ENCODE results near the gene FYN. TPM values are rescaled to one million over a fixed set of nuclear protein-coding genes. Genes with fewer than 3 reads are reported as not detected.

FYN gene
- total RNA-seq, 1 experiment from 2014 or later, result 7.2 TPM

DNA sequence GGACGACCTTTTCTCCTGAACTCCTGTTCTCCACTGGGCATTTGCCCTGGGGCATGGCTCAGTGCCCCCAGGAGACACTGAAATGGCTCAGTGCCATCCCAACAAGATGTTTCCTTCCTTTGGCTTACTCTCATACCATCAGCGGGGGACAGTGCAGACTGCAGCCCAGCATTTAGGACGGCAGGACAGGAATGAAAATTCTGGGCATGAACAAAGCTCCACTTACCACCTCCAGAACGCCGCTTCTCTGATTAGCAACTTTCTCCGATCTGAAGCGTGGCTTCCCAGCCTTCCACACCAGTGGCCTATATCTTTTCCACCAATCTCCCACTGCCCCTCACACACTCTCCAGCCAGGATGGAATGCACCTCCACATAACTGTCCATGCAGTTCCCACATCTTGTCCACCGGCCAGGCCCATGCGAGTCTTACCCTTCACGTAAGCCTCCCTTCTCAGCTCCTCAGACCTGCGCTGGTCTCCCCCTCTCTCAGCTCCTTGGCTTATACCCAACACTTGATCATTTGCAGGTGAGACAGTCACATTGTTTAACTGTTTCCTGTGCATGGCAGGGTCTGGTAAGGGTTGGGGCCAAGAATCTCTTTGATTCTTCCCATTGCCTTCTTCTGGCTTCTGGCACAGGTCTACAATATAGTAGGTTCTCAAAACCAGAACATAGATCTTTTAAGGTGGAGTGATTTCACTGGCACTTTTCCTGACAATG lies 114.5 kb downstream of the FYN start:
- H3K27me3 Mint-ChIP-seq (ENCODE audit: insufficient read depth, unreplicated experiment), result peaks cover 3% of the 10 kb centered on the region
- CTCF ChIA-PET, result no interaction called here

DNA sequence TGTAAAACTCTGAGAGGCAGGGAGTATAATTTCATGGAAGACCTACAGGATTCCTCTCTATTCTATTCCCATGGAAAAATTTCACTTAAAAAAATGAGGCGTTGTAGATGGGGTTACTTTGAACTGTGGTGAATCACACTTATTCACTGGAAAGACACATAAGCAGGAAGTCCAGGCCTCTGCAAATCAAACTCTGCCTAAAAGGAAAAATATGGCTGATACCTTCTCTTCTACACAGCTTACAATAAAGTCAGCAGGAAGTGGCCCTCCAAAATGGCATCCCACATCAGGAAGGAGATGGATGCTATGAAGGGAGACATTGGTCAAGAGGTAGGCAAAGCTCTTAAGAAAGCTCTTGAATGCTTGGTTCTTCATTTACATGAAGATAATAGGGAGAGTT lies 115.9 kb downstream of the FYN start:
- Mint-ChIP-seq H3K4me1 (ENCODE audit: low read depth, unreplicated experiment) (no peaks in the 10 kb centered on the region), H3K27me3 (ENCODE audit: insufficient read depth, unreplicated experiment) (peaks cover 5% of the 10 kb centered on the region), H3K36me3 (ENCODE audit: insufficient read depth, unreplicated experiment) (peaks cover 4% of the 10 kb centered on the region), H3K4me3 (ENCODE audit: unreplicated experiment) (no peak overlapping the region), H3K9me3 (ENCODE audit: unreplicated experiment) (no peaks in the 10 kb centered on the region), H3K27ac (ENCODE audit: unreplicated experiment) (no peak overlapping the region)
- ChIA-PET CTCF (no interaction called here), POLR2A (no interaction called here)
- Histone ChIP-seq H3K9me3 (no peaks in the 10 kb centered on the region), H3K4me3 (ENCODE audit: low read depth, low read length) (no peak overlapping the region), H3K4me1 (no peaks in the 10 kb centered on the region), H3K36me3 (ENCODE audit: control insufficient read depth, insufficient read depth, low read length) (no peaks in the 10 kb centered on the region), H3K27me3 (replicated peaks; ENCODE audit: control insufficient read depth, insufficient read depth, low read length) (no peaks in the 10 kb centered on the region)
- no peak for DNase-seq
- no TSS peak for BruUV-seq (replicated peaks)
- TF ChIP-seq, protein P1, sequence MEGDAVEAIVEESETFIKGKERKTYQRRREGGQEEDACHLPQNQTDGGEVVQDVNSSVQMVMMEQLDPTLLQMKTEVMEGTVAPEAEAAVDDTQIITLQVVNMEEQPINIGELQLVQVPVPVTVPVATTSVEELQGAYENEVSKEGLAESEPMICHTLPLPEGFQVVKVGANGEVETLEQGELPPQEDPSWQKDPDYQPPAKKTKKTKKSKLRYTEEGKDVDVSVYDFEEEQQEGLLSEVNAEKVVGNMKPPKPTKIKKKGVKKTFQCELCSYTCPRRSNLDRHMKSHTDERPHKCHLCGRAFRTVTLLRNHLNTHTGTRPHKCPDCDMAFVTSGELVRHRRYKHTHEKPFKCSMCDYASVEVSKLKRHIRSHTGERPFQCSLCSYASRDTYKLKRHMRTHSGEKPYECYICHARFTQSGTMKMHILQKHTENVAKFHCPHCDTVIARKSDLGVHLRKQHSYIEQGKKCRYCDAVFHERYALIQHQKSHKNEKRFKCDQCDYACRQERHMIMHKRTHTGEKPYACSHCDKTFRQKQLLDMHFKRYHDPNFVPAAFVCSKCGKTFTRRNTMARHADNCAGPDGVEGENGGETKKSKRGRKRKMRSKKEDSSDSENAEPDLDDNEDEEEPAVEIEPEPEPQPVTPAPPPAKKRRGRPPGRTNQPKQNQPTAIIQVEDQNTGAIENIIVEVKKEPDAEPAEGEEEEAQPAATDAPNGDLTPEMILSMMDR (IDR thresholded peaks at IDR 0.05; ENCODE audit: insufficient read depth in 1 of 2, low read depth in 1 of 2, low read length in 1 of 2, severe bottlenecking in 1 of 2, unreplicated experiment in 1 of 2), result no peak
- intact Hi-C loops (cut with micrococcal nuclease; ENCODE audit: unreplicated experiment), result no loop called here

More for the DNA sequence above, 114.5 kb downstream of the FYN start:
- Mint-ChIP-seq H3K36me3 (ENCODE audit: insufficient read depth, unreplicated experiment) (peaks cover 4% of the 10 kb centered on the region), H3K9me3 (ENCODE audit: unreplicated experiment) (no peaks in the 10 kb centered on the region), H3K4me1 (ENCODE audit: low read depth, unreplicated experiment) (no peaks in the 10 kb centered on the region), H3K4me3 (ENCODE audit: unreplicated experiment) (no peak overlapping the region), H3K27ac (ENCODE audit: unreplicated experiment) (no peak overlapping the region)
- Histone ChIP-seq H3K9me3 (no peaks in the 10 kb centered on the region), H3K36me3 (ENCODE audit: control insufficient read depth, insufficient read depth, low read length) (no peaks in the 10 kb centered on the region), H3K27me3 (replicated peaks; ENCODE audit: control insufficient read depth, insufficient read depth, low read length) (no peaks in the 10 kb centered on the region), H3K4me3 (ENCODE audit: low read depth, low read length) (no peak overlapping the region), H3K4me1 (no peaks in the 10 kb centered on the region)
- intact Hi-C loops (cut with micrococcal nuclease; ENCODE audit: unreplicated experiment), result no loop called here
- BruUV-seq (replicated peaks), result no TSS peak
- DNase-seq, result no peak
- TF ChIP-seq, protein P1 (IDR thresholded peaks at IDR 0.05; ENCODE audit: insufficient read depth in 1 of 2, low read depth in 1 of 2, low read length in 1 of 2, severe bottlenecking in 1 of 2, unreplicated experiment in 1 of 2), result no peak
- POLR2A ChIA-PET, result no interaction called here

DNA sequence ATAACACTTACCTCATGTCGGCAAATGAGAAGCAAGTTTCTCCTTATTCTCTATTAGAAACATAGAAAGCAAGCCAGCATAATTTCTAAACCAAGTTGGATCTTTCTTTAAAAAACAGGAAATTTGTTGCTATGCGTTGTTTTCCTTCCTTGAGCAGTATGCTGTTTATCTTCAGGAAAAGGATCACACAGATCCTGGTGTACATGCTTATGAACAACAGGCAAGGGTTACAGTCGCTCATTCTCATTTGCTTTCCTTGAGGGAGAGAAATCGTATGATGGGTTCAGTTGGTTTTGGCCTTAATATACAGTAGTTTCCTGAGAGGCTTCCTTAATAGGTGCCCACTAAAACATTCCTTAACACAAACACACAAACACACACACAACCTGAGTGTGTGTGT lies 118.8 kb downstream of the FYN start:
- Mint-ChIP-seq H3K9me3 (ENCODE audit: unreplicated experiment) (no peaks in the 10 kb centered on the region), H3K4me3 (ENCODE audit: unreplicated experiment) (no peak overlapping the region), H3K4me1 (ENCODE audit: low read depth, unreplicated experiment) (no peaks in the 10 kb centered on the region), H3K27ac (ENCODE audit: unreplicated experiment) (no peak overlapping the region), H3K27me3 (ENCODE audit: insufficient read depth, unreplicated experiment) (peaks cover 13% of the 10 kb centered on the region), H3K36me3 (ENCODE audit: insufficient read depth, unreplicated experiment) (peaks cover 4% of the 10 kb centered on the region)
- no peak for DNase-seq
- BruUV-seq (replicated peaks), result no TSS peak
- H3K36me3 ChIP-seq (ENCODE audit: control insufficient read depth, insufficient read depth, low read length), result no peaks in the 10 kb centered on the region
- ChIA-PET CTCF (interaction anchor here (0.6 kb wide), 1 partner anchor 44 kb away, joined by 3 read pairs; no protein-coding TSS in a partner anchor), POLR2A (no interaction called here)
- no peak overlapping the region for H3K4me3 ChIP-seq (ENCODE audit: low read depth, low read length)
- H3K27me3 ChIP-seq (replicated peaks; ENCODE audit: control insufficient read depth, insufficient read depth, low read length), result no peaks in the 10 kb centered on the region
- H3K9me3 ChIP-seq, result no peaks in the 10 kb centered on the region
- H3K4me1 ChIP-seq, result no peaks in the 10 kb centered on the region
- intact Hi-C loops (cut with micrococcal nuclease; ENCODE audit: unreplicated experiment), result no loop called here
- TF ChIP-seq, protein P1 (IDR thresholded peaks at IDR 0.05; ENCODE audit: insufficient read depth in 1 of 2, low read depth in 1 of 2, low read length in 1 of 2, severe bottlenecking in 1 of 2, unreplicated experiment in 1 of 2), result no peak
